SHP77 treated with DMSO at 0.1 percent for 48 hours (cell line): Measurements from ENCODE around the gene ADRM1.

Experiments
- DNase-seq: peaks from one replicate; lab custom pipeline; 2025; lab: John Stamatoyannopoulos, UW

Gene ADRM1

GRCh38 chr20:62281161-62281933 lies 21.4 kb upstream of the ADRM1 start:
- no peak for DNase-seq

GRCh38 chr20:62282103-62282502 lies 20.7 kb upstream of the ADRM1 start:
- no peak for DNase-seq

- no peak for DNase-seq
Measured at GRCh38 chr20:62282877-62283503, 19.8 kb upstream of the ADRM1 start.

- no peak for DNase-seq
Measured at GRCh38 chr20:62284448-62284847, 18.3 kb upstream of the ADRM1 start.

- DNase-seq, result no peak
Measured at GRCh38 chr20:62285151-62285550, 17.6 kb upstream of the ADRM1 start.

GRCh38 chr20:62285722-62286121 lies 17.1 kb upstream of the ADRM1 start:
- DNase-seq, result no peak

GRCh38 chr20:62286493-62287064 lies 16.2 kb upstream of the ADRM1 start:
- DNase-seq, result no peak

GRCh38 chr20:62287129-62287528 lies 15.7 kb upstream of the ADRM1 start:
- no peak for DNase-seq

GRCh38 chr20:62287759-62288534 lies 14.8 kb upstream of the ADRM1 start:
- no peak for DNase-seq

- DNase-seq, result no peak
Measured at GRCh38 chr20:62288535-62289105, 14.2 kb upstream of the ADRM1 start.

GRCh38 chr20:62289131-62289530 lies 13.7 kb upstream of the ADRM1 start:
- no peak for DNase-seq

GRCh38 chr20:62289898-62290297 lies 12.9 kb upstream of the ADRM1 start:
- DNase-seq, result no peak

- DNase-seq, result no peak
Measured at GRCh38 chr20:62291251-62292066, 11.3 kb upstream of the ADRM1 start.

- DNase-seq, result no peak
Measured at GRCh38 chr20:62292108-62292507, 10.7 kb upstream of the ADRM1 start.

GRCh38 chr20:62293111-62293784 lies 9.5 kb upstream of the ADRM1 start:
- DNase-seq, result no peak

- DNase-seq, result no peak
Measured at GRCh38 chr20:62293946-62294345, 8.9 kb upstream of the ADRM1 start.

- no peak for DNase-seq
Measured at GRCh38 chr20:62294516-62294915, 8.3 kb upstream of the ADRM1 start.

- DNase-seq, result no peak
Measured at GRCh38 chr20:62296724-62297448, 5.9 kb upstream of the ADRM1 start.

- DNase-seq, result no peak
Measured at GRCh38 chr20:62297449-62298227, 5.2 kb upstream of the ADRM1 start.
